GM21515 (cell line): ENCODE data around the gene C16orf92.
"Not testable (repeated sequence)": the region's sequence is repeated elsewhere in the genome, so short reads cannot be mapped to it uniquely, and the experiment has no call there.

ENCODE experiments used
- ATAC-seq: cut with Tn5 transposase; IDR thresholded peaks from one replicate; pipeline ENCODE4 v1.9.1; 2021; ENCODE audit not compliant: unreplicated experiment

Gene C16orf92

GRCh38 chr16:30004424-30004776, 18.6 kb upstream of the C16orf92 start:
- ATAC-seq, result no peak

GRCh38 chr16:30004811-30005242, 18.2 kb upstream of the C16orf92 start:
- no peak for ATAC-seq

GRCh38 chr16:30005341-30006094, 17.5 kb upstream of the C16orf92 start:
- no peak for ATAC-seq

- no peak for ATAC-seq
These were observed 16.9 kb upstream of the C16orf92 start for GRCh38 chr16:30006095-30006473.

- ATAC-seq, result no peak
These were observed 16.2 kb upstream of the C16orf92 start for GRCh38 chr16:30006659-30007377.

- no peak for ATAC-seq
These were observed 15.6 kb upstream of the C16orf92 start for GRCh38 chr16:30007378-30007895.

GRCh38 chr16:30009085-30009862, 13.7 kb upstream of the C16orf92 start:
- no peak for ATAC-seq

- no peak for ATAC-seq
These were observed 12.8 kb upstream of the C16orf92 start for GRCh38 chr16:30009990-30010843.

GRCh38 chr16:30010844-30011713, 11.9 kb upstream of the C16orf92 start, which contains the start of gene DOC2A:
DOC2A (minus strand) TSS chr16:30011027; CDS start chr16:30010222, 805 bp downstream.
- ATAC-seq, result no peak

GRCh38 chr16:30011714-30012504, 11.1 kb upstream of the C16orf92 start:
- no peak for ATAC-seq

GRCh38 chr16:30012598-30012997, 10.4 kb upstream of the C16orf92 start:
- ATAC-seq, result not testable (repeated sequence)

- ATAC-seq, result not testable (repeated sequence)
These were observed 7.5 kb upstream of the C16orf92 start for GRCh38 chr16:30015450-30015849.

GRCh38 chr16:30016555-30017276, 6.3 kb upstream of the C16orf92 start:
- no peak for ATAC-seq

GRCh38 chr16:30017277-30017656, 5.7 kb upstream of the C16orf92 start:
- no peak for ATAC-seq

GRCh38 chr16:30017937-30018336, 5.1 kb upstream of the C16orf92 start:
- not testable (repeated sequence) for ATAC-seq

GRCh38 chr16:30018731-30019158, 4.3 kb upstream of the C16orf92 start:
- no peak for ATAC-seq

- no peak for ATAC-seq
These were observed 588 bp downstream of the C16orf92 start for GRCh38 chr16:30023586-30023985.

GRCh38 chr16:30024451-30024850, 1.5 kb downstream of the C16orf92 start:
- ATAC-seq, result no peak
